NCI-H1048 (cell line): ENCODE data around the gene MC1R.
A peak's percentile ranks its signal among the peaks of the same experiment; 100 is the strongest.

Source experiments
- DNase-seq: peaks from one replicate; lab custom pipeline; 2025; lab: John Stamatoyannopoulos, UW

MC1R gene

DNA sequence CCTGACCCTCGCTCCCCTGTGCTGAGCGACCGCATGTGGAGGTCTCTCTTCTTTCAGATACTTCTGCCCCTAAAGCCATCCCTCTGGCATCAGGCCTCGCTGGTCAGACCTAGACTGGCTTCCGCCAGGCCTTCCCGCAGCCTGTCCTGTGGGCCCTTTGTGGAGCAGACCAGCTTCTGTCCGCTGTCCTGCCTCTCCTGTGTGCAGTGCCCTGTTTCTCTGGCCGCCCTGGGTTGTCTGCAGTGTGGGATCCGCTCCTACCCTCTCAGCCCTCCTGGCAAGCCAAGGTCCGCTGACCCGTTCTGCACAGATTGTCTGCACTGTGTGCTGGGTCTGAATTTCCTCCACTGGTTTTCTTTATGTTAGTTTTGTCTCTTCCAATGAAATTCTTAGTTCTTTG, 21.5 kb upstream of the MC1R start:
- no peak for DNase-seq

DNA sequence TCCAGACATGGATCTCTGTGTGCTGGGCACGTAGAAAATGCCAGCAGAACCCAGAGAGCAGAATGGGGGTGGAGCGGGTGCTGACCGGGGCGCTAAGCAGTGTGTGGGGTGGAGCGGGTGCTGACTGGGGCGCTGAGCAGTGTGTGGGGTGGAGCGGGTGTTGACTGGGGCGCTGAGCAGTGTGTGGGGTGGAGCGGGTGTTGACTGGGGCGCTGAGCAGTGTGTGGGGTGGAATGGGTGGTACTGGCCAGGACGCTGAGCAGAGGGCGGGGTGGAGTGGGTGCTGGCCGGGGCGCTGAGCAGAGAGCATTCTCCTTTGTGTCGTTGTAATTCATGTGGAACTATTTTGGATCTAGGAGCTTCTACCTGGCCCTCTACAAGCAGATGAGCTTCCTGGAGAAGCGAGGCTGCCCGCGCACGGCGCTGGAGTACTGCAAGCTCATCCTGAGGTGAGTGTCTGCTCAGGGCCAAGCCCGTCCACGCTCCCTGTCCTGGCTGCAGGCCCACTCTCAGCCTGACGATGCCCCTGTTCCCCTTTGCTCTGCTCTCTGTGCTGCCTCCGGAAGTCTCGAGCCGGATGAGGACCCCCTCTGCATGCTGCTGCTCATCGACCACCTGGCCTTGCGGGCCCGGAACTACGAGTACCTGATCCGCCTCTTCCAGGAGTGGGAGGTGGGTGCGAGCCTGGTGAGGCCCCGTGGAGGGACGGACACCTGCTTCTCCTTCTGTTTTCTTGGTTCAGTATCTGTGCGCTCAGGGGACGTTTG, 20.3 kb upstream of the MC1R start:
- no peak for DNase-seq

GRCh38 chr16:89899879-89900481, 18.7 kb upstream of the MC1R start:
- DNase-seq, result no peak

DNA sequence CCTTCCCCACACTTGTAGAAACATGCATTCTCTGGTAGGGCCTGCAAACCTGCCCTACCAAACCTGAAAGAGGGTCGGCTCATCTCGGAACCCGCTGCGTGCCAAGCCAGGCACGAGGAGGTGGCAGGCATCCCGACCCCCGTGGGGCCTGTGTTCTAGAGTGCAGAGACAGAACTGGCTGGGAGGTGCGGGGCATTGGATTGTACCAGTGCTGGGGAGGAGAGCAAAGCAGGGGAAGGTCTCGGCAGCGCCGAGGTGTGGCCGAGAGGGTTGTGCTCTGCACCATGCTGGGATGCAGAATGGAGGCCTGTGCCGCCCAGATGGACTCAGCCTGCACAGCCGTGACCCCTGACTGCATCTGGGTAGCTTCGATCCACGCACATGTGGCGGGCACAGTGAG, 17.8 kb upstream of the MC1R start:
- no peak for DNase-seq

DNA sequence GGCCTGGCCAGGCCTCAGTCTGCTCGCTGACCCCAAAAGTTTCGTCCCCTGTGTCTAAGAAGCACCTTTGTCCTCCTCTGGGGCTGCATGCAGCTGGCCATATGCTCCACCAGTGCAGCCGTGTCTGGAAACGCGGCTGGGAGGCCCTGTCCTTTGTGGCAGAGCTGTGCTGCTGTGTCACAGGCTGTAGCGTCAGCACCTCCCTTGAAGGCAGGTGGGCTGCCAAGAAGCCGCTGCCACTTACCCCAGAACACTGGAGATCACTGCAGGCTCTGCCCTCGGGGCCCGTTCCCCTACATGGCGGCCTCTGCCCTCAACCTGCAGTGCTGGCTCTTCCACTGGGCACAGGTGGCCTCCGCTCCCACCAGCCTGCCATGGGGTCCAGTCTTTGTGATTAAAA, 15.7 kb upstream of the MC1R start:
- DNase-seq, result no peak

DNA sequence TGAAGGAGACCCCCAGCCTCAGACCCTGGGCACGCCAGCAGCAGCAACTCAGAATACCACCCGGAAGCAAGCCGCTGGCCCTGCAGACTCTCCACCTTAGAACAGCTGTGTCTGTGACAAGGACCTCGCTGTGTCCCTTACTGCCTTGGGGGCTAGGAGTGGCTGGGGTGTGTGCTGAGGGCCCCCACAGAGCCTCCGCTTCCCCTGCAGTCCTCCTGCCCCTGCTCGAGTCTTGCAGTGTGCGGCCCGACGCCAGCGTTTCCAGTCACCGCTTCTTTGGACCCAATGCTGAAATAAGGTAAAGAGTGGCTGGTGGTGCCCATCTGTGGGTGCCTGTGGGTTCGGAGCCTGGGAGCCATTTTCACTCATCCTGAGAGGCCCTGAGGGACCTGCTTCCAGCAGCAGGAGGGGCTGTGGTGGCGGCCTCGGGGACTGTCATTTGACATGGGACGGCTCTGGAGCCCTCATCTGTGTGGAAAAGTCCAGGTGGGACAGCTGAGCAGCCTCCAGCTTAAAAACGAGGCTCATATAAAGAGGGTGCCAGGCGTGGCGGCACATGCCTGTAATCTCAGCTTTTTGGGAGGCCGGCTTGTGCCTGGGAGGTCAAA, 14.7 kb upstream of the MC1R start:
- no peak for DNase-seq

GRCh38 chr16:89904606-89905510, 13.8 kb upstream of the MC1R start:
- no peak for DNase-seq

DNA sequence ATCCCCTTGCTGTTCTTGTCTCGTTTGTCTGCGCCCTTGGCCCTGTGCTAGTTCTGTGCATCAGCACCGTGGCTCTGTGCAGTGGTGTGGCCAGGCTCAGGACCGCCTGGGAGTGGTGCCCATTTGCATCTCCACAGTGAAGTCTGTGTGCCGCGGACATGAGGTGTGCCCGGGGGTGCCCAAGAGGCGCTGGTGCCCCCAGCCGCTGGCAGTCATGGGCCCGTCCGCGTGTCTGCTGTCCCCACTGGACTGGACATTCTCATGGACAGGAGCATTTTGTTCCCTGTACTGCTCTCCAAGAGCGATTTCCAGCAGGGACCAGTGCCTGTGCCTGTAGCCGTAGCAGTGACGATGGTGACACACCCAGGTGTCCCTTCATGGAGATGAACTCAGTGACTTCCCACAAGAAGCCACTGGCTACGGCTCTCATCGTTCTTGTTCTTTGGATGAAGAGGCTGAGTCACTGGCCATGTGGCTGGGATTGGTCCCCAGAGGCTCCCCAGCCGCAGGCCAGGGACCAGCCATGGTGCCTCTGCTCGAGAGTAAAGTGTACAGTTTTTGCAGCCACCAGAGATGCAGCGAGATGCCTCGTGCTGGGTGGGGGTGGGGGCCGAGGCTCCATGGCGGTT, 13.0 kb upstream of the MC1R start:
- DNase-seq, result no peak

- DNase-seq, result no peak
Observed at GRCh38 chr16:89906140-89907025, 12.3 kb upstream of the MC1R start.

- no peak for DNase-seq
Observed at GRCh38 chr16:89907055-89907814, 11.4 kb upstream of the MC1R start.

DNA sequence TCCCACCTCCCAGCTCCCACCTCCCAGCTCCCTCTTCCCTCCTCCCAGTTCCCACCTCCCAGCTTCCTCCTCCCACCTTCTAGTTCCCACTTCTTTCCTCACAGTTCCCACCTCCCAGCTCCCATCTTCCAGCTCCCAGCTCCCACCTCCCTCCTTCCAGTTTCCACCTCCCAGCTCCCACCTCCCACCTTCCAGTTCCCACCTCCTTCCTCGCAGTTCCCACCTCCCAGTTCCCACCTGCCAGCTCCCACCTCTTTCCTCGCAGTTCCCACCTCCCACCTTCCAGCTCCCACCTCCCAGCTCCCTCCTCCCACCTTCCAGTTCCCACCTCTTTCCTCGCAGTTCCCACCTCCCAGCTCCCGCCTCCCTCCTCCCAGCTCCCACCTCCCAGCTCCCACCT, 10.4 kb upstream of the MC1R start:
- no peak for DNase-seq

GRCh38 chr16:89909777-89910716, 8.6 kb upstream of the MC1R start:
- peak; percentile 12 for DNase-seq

GRCh38 chr16:89910717-89911354, 7.8 kb upstream of the MC1R start:
- DNase-seq, result no peak

- no peak for DNase-seq
Observed at GRCh38 chr16:89911375-89911774, 7.3 kb upstream of the MC1R start.

DNA sequence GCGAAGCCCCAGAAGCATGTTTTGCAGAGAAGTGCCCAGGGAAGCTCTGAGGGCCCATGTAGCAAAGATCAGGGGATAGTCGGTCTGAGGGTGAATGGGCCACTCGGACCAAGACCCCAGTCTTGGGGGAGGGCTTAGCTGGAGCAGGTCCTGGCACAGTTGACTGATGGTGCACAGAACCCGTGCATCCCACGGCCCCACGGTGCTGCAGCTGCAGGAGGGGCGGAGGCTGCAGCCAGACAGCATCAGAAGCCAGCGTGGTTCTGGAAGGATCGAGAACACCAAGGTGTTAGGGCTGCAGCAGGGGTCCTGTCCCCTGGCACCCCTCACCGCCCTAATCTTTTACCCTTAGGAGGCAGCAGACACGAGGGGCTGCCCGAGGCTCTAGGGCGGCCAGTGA, 6.5 kb upstream of the MC1R start:
- no peak for DNase-seq

- no peak for DNase-seq
Observed at GRCh38 chr16:89912627-89913026, 6.0 kb upstream of the MC1R start.

DNA sequence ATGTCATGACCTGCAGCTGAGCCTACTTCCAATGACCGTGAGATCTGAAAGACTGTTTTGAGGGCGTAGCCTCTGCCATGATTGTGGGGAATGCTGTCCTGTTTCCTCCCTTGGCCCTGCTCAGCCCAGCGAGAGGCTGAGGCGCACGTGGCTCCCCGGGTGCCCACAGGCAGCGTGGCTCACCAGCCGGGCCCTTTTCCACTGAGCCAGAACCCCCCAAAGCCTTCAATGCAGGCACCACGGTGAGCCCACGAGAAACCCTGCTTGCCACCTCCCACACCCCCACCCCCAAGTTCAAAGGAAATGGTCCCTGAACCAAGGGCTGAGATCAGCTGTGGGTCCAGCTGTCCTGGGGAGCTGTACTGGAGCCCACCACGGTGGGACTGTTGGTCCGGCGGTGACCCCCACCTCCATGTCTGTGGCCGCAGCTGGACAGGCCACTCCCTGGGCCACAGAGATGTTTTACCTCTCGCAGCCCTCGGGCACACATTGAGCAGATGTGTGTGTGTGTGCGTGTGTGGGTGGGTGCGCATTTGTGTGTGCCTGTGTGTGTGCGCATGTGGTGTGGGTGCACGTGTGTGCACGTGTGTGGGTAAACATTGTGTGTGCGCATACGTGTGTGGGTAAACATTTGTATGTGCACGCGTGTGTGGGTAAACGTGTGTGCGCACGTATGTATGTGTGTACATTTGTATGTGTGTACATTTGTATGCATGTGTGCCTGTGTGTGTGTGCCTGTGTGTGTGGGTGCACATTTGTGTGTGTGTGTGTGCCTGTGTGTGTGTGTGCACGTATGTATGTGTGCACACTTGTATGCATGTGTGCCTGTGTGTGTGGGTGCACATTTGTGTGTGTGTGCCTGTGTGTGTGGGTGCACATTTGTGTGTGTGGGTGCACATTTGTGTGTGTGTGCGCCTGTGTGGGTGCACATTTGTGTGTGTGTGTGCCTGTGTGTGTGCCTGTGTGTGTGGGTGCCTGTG, 5.0 kb upstream of the MC1R start:
- no peak for DNase-seq
